ENCODE measurements around the gene ADSS1.

ADSS1 gene

DNA sequence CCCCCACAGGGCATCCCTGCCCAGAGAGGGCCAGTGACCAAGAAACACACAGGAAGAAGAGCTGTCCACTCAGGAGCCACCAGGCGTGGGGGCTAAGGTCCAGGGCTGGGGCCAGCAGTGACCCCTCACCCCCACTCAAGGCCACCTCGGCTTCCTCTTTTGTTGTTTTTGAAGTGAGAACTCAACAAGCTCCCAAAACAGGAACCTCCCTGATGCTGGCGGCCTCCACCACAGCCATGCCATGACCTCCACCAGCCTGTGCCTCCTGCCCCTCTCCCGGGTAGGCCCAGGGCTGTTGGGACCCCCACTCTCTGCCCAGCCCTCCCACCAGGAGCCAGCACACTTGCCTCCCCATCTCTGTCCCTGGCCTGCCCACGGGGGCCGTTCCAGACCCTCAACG, 63.7 kb downstream of the ADSS1 start:
- no peaks in the 10 kb centered on the region for H3K9me3 ChIP-seq (ENCODE audit: low read depth, low read length)
- H3K9ac ChIP-seq (ENCODE audit: insufficient read length): no peak overlapping the region
- H3K27ac ChIP-seq: no peak overlapping the region
- H3K4me3 ChIP-seq: no peak overlapping the region
- no peak for TF ChIP-seq EZH2 (IDR thresholded peaks at IDR 0.05)
- TF ChIP-seq POLR2AphosphoS5 (IDR thresholded peaks at IDR 0.05; ENCODE audit: borderline replicate concordance, low read depth, low read length): no peak
- no peak for TF ChIP-seq FOXP2 (optimal IDR thresholded peaks at IDR 0.05; ENCODE audit: control extremely low read depth, extremely low read length, insufficient read depth)
- H3K36me3 ChIP-seq (ENCODE audit: insufficient read depth, low read length): no peaks in the 10 kb centered on the region; the same call in 1 of the 2 replicates
- no peak for DNase-seq (ENCODE audit: low read depth, low spot score)

GRCh38 chr14:104788161-104788818, 64.3 kb downstream of the ADSS1 start:
- no peak for DNase-seq (ENCODE audit: low read depth, low spot score)
- Histone ChIP-seq H3K4me3 (no peak overlapping the region), H3K9me3 (ENCODE audit: low read depth, low read length) (no peaks in the 10 kb centered on the region), H3K27ac (no peak overlapping the region), H3K9ac (ENCODE audit: insufficient read length) (no peak overlapping the region), H3K36me3 (ENCODE audit: insufficient read depth, low read length) (no peaks in the 10 kb centered on the region; the same call in 1 of the 2 replicates)
- TF ChIP-seq EZH2 (IDR thresholded peaks at IDR 0.05) (no peak), POLR2AphosphoS5 (IDR thresholded peaks at IDR 0.05; ENCODE audit: borderline replicate concordance, low read depth, low read length) (no peak), FOXP2 (optimal IDR thresholded peaks at IDR 0.05; ENCODE audit: control extremely low read depth, extremely low read length, insufficient read depth) (no peak)

DNA sequence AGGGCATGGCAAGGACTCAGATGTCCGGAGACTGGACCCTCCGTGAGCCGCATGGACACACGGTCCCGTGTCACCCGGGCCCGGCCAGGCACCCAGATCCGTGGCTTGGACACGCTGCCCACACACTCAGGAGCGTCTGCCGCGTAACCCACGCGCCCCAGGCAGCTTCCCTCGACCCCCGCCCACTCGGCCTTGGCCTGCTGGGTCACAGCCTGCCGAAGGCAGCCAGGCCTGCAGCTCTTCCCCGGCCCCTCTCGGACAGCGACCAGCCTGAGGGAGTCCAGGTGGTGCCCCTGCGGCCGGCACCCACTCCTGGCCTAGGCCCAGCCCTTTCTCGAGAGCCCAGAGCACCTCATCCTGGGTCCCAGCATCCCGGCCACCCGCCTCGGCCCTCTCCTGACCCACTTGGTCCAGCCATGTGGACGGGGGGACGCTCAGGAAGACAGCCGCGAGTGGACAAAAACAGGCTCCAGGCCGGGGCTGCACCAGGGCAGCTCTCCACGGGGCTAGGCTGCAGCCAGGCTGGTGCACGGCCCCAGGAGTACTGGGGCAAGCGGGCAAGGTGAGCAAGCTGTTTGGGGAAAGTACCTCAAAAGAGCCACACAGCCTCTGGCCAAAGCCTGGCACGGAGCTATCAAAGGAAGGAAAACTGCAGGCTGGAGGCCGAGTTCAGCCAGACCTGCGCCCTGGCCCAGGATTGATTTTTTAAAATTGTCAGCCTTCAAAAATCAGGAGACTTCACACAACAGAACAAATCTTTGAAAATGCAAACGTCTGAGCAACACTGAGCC, 65.0 kb downstream of the ADSS1 start:
- TF ChIP-seq FOXP2 (optimal IDR thresholded peaks at IDR 0.05; ENCODE audit: control extremely low read depth, extremely low read length, insufficient read depth): no peak
- no peak for TF ChIP-seq EZH2 (IDR thresholded peaks at IDR 0.05)
- no peak for DNase-seq (ENCODE audit: low read depth, low spot score)
- Histone ChIP-seq H3K9ac (ENCODE audit: insufficient read length) (no peak overlapping the region), H3K27ac (no peak overlapping the region), H3K9me3 (ENCODE audit: low read depth, low read length) (no peaks in the 10 kb centered on the region), H3K36me3 (ENCODE audit: insufficient read depth, low read length) (no peaks in the 10 kb centered on the region; the same call in 1 of the 2 replicates), H3K4me3 (no peak overlapping the region)

- Histone ChIP-seq H3K27ac (no peak overlapping the region), H3K36me3 (ENCODE audit: insufficient read depth, low read length) (no peaks in the 10 kb centered on the region; the same call in 1 of the 2 replicates), H3K9me3 (ENCODE audit: low read depth, low read length) (no peaks in the 10 kb centered on the region), H3K4me3 (no peak overlapping the region), H3K9ac (ENCODE audit: insufficient read length) (no peak overlapping the region)
- no peak for DNase-seq (ENCODE audit: low read depth, low spot score)
- TF ChIP-seq POLR2AphosphoS5 (IDR thresholded peaks at IDR 0.05; ENCODE audit: borderline replicate concordance, low read depth, low read length): no peak
- no peak for TF ChIP-seq FOXP2 (optimal IDR thresholded peaks at IDR 0.05; ENCODE audit: control extremely low read depth, extremely low read length, insufficient read depth)
- no peak for TF ChIP-seq EZH2 (IDR thresholded peaks at IDR 0.05)
These were observed 66.0 kb downstream of the ADSS1 start for GRCh38 chr14:104789752-104790743.

- Histone ChIP-seq H3K9ac (ENCODE audit: insufficient read length) (no peak overlapping the region), H3K4me3 (no peak overlapping the region), H3K27ac (no peak overlapping the region), H3K36me3 (ENCODE audit: insufficient read depth, low read length) (no peaks in the 10 kb centered on the region; the same call in 1 of the 2 replicates), H3K9me3 (ENCODE audit: low read depth, low read length) (no peaks in the 10 kb centered on the region)
- no peak for DNase-seq (ENCODE audit: low read depth, low spot score)
- TF ChIP-seq EZH2 (IDR thresholded peaks at IDR 0.05): no peak
- TF ChIP-seq FOXP2 (optimal IDR thresholded peaks at IDR 0.05; ENCODE audit: control extremely low read depth, extremely low read length, insufficient read depth): no peak
- no peak for TF ChIP-seq POLR2AphosphoS5 (IDR thresholded peaks at IDR 0.05; ENCODE audit: borderline replicate concordance, low read depth, low read length)
These were observed 67.4 kb downstream of the ADSS1 start for GRCh38 chr14:104791425-104791824.

- no peaks in the 10 kb centered on the region for H3K9me3 ChIP-seq (ENCODE audit: low read depth, low read length)
- H3K9ac ChIP-seq (ENCODE audit: insufficient read length): no peak overlapping the region
- TF ChIP-seq EZH2 (IDR thresholded peaks at IDR 0.05): no peak
- TF ChIP-seq POLR2AphosphoS5 (IDR thresholded peaks at IDR 0.05; ENCODE audit: borderline replicate concordance, low read depth, low read length): no peak
- no peak for TF ChIP-seq FOXP2 (optimal IDR thresholded peaks at IDR 0.05; ENCODE audit: control extremely low read depth, extremely low read length, insufficient read depth)
- DNase-seq (ENCODE audit: low read depth, low spot score): no peak
- no peak overlapping the region for H3K27ac ChIP-seq
- no peaks in the 10 kb centered on the region; the same call in 1 of the 2 replicates for H3K36me3 ChIP-seq (ENCODE audit: insufficient read depth, low read length)
- H3K4me3 ChIP-seq: no peak overlapping the region
These were observed 68.3 kb downstream of the ADSS1 start for GRCh38 chr14:104792101-104792884.

GRCh38 chr14:104792945-104793702, 69.1 kb downstream of the ADSS1 start:
- TF ChIP-seq FOXP2 (optimal IDR thresholded peaks at IDR 0.05; ENCODE audit: control extremely low read depth, extremely low read length, insufficient read depth): no peak
- no peak for TF ChIP-seq EZH2 (IDR thresholded peaks at IDR 0.05)
- TF ChIP-seq POLR2AphosphoS5 (IDR thresholded peaks at IDR 0.05; ENCODE audit: borderline replicate concordance, low read depth, low read length): no peak
- no peak overlapping the region for H3K27ac ChIP-seq
- no peaks in the 10 kb centered on the region; the same call in 1 of the 2 replicates for H3K36me3 ChIP-seq (ENCODE audit: insufficient read depth, low read length)
- no peaks in the 10 kb centered on the region for H3K9me3 ChIP-seq (ENCODE audit: low read depth, low read length)
- H3K4me3 ChIP-seq: no peak overlapping the region
- DNase-seq (ENCODE audit: low read depth, low spot score): no peak
- H3K9ac ChIP-seq (ENCODE audit: insufficient read length): no peak overlapping the region

Data from SK-N-MC (cell line).